A673 (cell line): ENCODE results near the gene COL16A1. TPM values are rescaled to one million over a fixed set of nuclear protein-coding genes. Genes with fewer than 3 reads are reported as not detected.

Experiments used
- BruUV-seq: library from RNA; stranded (reverse); fragments of 400-500 nt; replicated peaks from 2 replicates; lab custom pipeline; 2021; lab: Mats Ljungman, UMichigan
- CTCF ChIA-PET: fragments of 300-600 bp; sonication (Branson Sonifier 250); formaldehyde crosslinking; loops from one replicate; lab custom pipeline; 2022; ENCODE audit warnings: antibody characterized with exemption; lab: Charles Lee
- POLR2A ChIA-PET: fragments of 300-600 bp; sonication (Branson Sonifier 250); formaldehyde crosslinking; loops from one replicate; lab custom pipeline; 2022; ENCODE audit warnings: antibody characterized with exemption; ENCODE audit not compliant: low non-redundant PET; lab: Charles Lee
- DNase-seq: peaks from one replicate; pipeline ENCODE4 v3.0.0-alpha.2; 2015; ENCODE audit warnings: low spot score
- H3K27ac ChIP-seq: fragments of 200-600 bp; sonication (generic); 2 replicates; pipeline ENCODE4 v1.5.1; 2016; ENCODE audit warnings: mixed run types, low read depth, mild to moderate bottlenecking, mixed read lengths, antibody characterized with exemption, low read length; ENCODE audit not compliant: poor library complexity, severe bottlenecking
- H3K27me3 ChIP-seq: fragments of 200-600 bp; sonication (generic); replicated peaks from 2 replicates; pipeline ENCODE4 v1.6.1; 2017; ENCODE audit warnings: mixed run types, low read depth, mild to moderate bottlenecking, mixed read lengths, antibody characterized with exemption, low read length; ENCODE audit not compliant: insufficient read depth, poor library complexity
- H3K36me3 ChIP-seq: fragments of 200-600 bp; sonication (generic); 2 replicates; pipeline ENCODE4 v1.6.1; 2016; ENCODE audit warnings: mixed run types, mild to moderate bottlenecking, mixed read lengths, antibody characterized with exemption, low read length; ENCODE audit not compliant: insufficient read depth, poor library complexity, severe bottlenecking
- H3K4me1 ChIP-seq: fragments of 200-600 bp; sonication (generic); 2 replicates; pipeline ENCODE4 v1.6.1; 2017; ENCODE audit warnings: mixed run types, mild to moderate bottlenecking, mixed read lengths, antibody characterized with exemption, low read length; ENCODE audit not compliant: insufficient read depth, poor library complexity, severe bottlenecking
- H3K4me3 ChIP-seq: fragments of 200-600 bp; sonication (generic); 2 replicates; pipeline ENCODE4 v1.5.1; 2016; ENCODE audit warnings: low read depth, mixed run types, mild to moderate bottlenecking, mixed read lengths, low read length; ENCODE audit not compliant: poor library complexity, severe bottlenecking
- H3K9me3 ChIP-seq: fragments of 200-600 bp; sonication (generic); 2 replicates; pipeline ENCODE4 v1.6.1; 2016; ENCODE audit warnings: mixed run types, low read depth, mild to moderate bottlenecking, mixed read lengths, antibody characterized with exemption, low read length; ENCODE audit not compliant: poor library complexity, severe bottlenecking
- CTCF ChIP-seq: fragments of 300-800, 200-600 bp; sonication (generic); conservative IDR thresholded peaks from 2 replicates; pipeline ENCODE4 v1.5.1; 2017; ENCODE audit warnings: low read depth, mild to moderate bottlenecking, antibody characterized with exemption, low read length, moderate library complexity, mixed read lengths
- EZH2 ChIP-seq: fragments of 200-600 bp; sonication (generic); IDR thresholded peaks from 2 replicates; pipeline ENCODE4 v1.6.1; 2017; ENCODE audit warnings: borderline replicate concordance, low read depth, mild to moderate bottlenecking, mixed read lengths, antibody characterized with exemption, low read length; ENCODE audit not compliant: poor library complexity, severe bottlenecking
- intact Hi-C: fragments of 100-400 bp; cut with micrococcal nuclease; formaldehyde crosslinking; loops from one replicate; pipeline ENCODE4 v1.10.0; 2022; ENCODE audit not compliant: unreplicated experiment
- total RNA-seq: library from RNA; stranded (reverse); gene quantifications from 2 replicates; pipeline ENCODE4 v1.2.3, GENCODE V29; 2021

The COL16A1 gene
- total RNA-seq, 1 experiment from 2014 or later = 26.6 TPM

DNA sequence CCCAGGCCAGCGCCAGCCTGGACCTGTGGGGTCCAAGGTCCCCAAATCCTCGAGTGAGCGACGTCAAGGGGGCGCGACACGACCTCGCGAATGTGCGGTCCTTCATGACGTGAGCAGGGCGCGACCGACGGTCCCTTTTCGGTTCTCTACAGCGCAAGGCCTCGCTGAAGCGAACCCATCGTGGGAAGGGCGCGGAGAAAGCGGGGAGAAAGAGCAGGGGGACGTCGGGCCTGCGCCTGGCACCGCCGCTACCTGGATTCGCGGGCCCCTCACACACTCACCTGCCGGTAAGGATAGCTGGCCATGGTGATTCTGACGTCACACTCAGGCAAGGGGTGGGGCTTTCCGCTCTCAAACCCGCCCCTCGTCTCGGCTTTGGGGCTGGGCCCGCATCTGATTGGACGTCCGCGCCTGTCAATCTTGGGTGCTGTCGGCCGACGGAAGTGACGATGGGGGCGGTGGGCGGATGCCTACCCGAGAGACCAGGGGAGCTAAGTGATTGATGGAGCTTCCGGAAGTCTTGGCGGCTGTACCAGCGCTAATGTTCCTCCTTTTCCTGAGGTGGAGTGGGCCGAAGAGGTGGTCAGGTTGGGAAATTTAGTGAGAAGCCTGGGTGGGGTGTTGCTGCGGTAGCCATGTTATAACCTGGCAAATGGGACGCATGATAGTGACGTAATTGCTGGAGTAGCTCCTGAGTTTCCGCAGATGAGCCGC lies 59.1 kb downstream of the COL16A1 start, which contains the start of gene PEF1:
TSS of gene PEF1 (minus strand) at position 317 of the 714 bp plus-strand sequence. CDS start at position 305, 12 bp downstream.
- ChIA-PET CTCF (interaction anchor here (0.6 kb wide), 1 partner anchor 145 kb away, joined by 3 read pairs; no protein-coding TSS in a partner anchor), POLR2A (no interaction called here)
- H3K9me3 ChIP-seq = no peaks in the 10 kb centered on the region
- BruUV-seq = no TSS peak
- intact Hi-C loops = no loop called here
- peak within 1 kb of the TSS; percentile 65 for H3K4me3 ChIP-seq
- H3K4me1 ChIP-seq = peaks cover 14% of the 10 kb centered on the region
- no peaks in the 10 kb centered on the region for H3K27me3 ChIP-seq
- TF ChIP-seq EZH2 = no peak
- no peak for TF ChIP-seq CTCF
- peak; percentile 98 for DNase-seq
- H3K36me3 ChIP-seq = no peaks in the 10 kb centered on the region
- H3K27ac ChIP-seq = peak within 1 kb of the TSS; percentile 93

GRCh38 chr1:31643976-31644559 lies 59.7 kb downstream of the COL16A1 start:
- ChIA-PET CTCF (no interaction called here), POLR2A (no interaction called here)
- no TSS peak for BruUV-seq
- peaks cover 19% of the 10 kb centered on the region for H3K4me1 ChIP-seq
- peak overlapping the region; percentile 93 for H3K27ac ChIP-seq
- no peak for DNase-seq
- no peaks in the 10 kb centered on the region for H3K9me3 ChIP-seq
- intact Hi-C loops = no loop called here
- no peaks in the 10 kb centered on the region for H3K36me3 ChIP-seq
- no peak for TF ChIP-seq EZH2
- no peak for TF ChIP-seq CTCF
- H3K4me3 ChIP-seq = peak overlapping the region; percentile 65
- H3K27me3 ChIP-seq = no peaks in the 10 kb centered on the region

DNA sequence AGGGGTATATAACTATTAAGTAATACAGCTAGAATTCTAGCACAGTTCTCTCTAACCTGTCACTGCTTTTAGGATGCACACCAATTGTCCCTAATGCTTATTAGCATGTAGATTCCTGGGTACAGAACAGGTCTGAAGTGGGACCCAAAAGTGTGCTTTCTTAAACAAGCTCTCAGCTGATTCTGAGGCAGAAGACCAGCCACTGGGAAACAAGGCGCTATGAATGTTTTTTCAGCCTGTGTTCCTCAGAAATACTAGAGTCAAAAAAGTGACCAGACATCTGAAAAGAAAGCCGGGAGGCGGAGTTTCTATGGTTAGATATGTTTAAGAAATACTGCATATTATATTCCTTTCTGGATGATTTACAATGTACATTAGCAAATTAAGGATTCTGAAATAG lies 60.9 kb downstream of the COL16A1 start:
- POLR2A ChIA-PET = no interaction called here
- CTCF ChIA-PET = no interaction called here

More for the DNA sequence above, 60.9 kb downstream of the COL16A1 start:
- H3K27me3 ChIP-seq = no peaks in the 10 kb centered on the region
- no peak overlapping the region for H3K4me3 ChIP-seq
- no peak for DNase-seq
- intact Hi-C loops = no loop called here
- H3K4me1 ChIP-seq = peaks cover 19% of the 10 kb centered on the region
- H3K27ac ChIP-seq = no peak overlapping the region
- no peaks in the 10 kb centered on the region for H3K36me3 ChIP-seq
- TF ChIP-seq EZH2 (no peak), CTCF (no peak)
- no TSS peak for BruUV-seq
- no peaks in the 10 kb centered on the region for H3K9me3 ChIP-seq
